ENCODE measurements around the gene HINT2. TPM values are rescaled to one million over a fixed set of nuclear protein-coding genes. Genes with fewer than 3 reads are reported as not detected.

The HINT2 gene
- total RNA-seq, 1 donor from 2014 or later, result 21.8 TPM

- H3K27ac Mint-ChIP-seq, result no peak overlapping the region
- Histone ChIP-seq H3K9me3 (ENCODE audit: low read depth) (no peaks in the 10 kb centered on the region), H3K4me3 (no peak overlapping the region), H3K27ac (no peak overlapping the region), H3K27me3 (peaks cover 32% of the 10 kb centered on the region), H3F3A (ENCODE audit: low read depth) (no peaks in the 10 kb centered on the region), H4K20me1 (ENCODE audit: low read depth) (peaks cover 12% of the 10 kb centered on the region), H3K9ac (no peak overlapping the region), H3K36me3 (no peaks in the 10 kb centered on the region), H3K4me1 (peaks cover 4% of the 10 kb centered on the region), H3K79me2 (ENCODE audit: low read depth) (no peaks in the 10 kb centered on the region), H2AFZ (replicated peaks) (no peak overlapping the region), H3K4me2 (no peak overlapping the region)
- peaks cover 27% of the 10 kb centered on the region for H3K36me3 Mint-ChIP-seq
- peaks cover 8% of the 10 kb centered on the region for H3K27me3 Mint-ChIP-seq (ENCODE audit: insufficient read depth, low read depth)
- TF ChIP-seq EZH2 (IDR thresholded peaks at IDR 0.05) (no peak), EZH2phosphoT487 (IDR thresholded peaks at IDR 0.05) (no peak), CTCF (IDR thresholded peaks at IDR 0.05) (no peak)
- no peak for DNase-seq (ENCODE audit: low spot score)
- H3K4me1 Mint-ChIP-seq, result peaks cover 6% of the 10 kb centered on the region
- no peaks in the 10 kb centered on the region for H3K9me3 Mint-ChIP-seq
- no peak overlapping the region for H3K4me3 Mint-ChIP-seq
Observed at GRCh38 chr9:35842795-35843194, 28.0 kb upstream of the HINT2 start.

- H3K9ac ChIP-seq, result no peak overlapping the region
- no peak overlapping the region for H3K27ac ChIP-seq
- no peak overlapping the region for H3K4me3 ChIP-seq
- H3K4me2 ChIP-seq, result no peak overlapping the region
- no peak overlapping the region for H3K4me3 Mint-ChIP-seq
- no peaks in the 10 kb centered on the region for H3K36me3 ChIP-seq
- H4K20me1 ChIP-seq (ENCODE audit: low read depth), result peaks cover 12% of the 10 kb centered on the region
- H3F3A ChIP-seq (ENCODE audit: low read depth), result no peaks in the 10 kb centered on the region
- H2AFZ ChIP-seq (replicated peaks), result no peak overlapping the region
- H3K79me2 ChIP-seq (ENCODE audit: low read depth), result no peaks in the 10 kb centered on the region
- peaks cover 6% of the 10 kb centered on the region for H3K4me1 Mint-ChIP-seq
- no peaks in the 10 kb centered on the region for H3K9me3 ChIP-seq (ENCODE audit: low read depth)
- TF ChIP-seq CTCF (IDR thresholded peaks at IDR 0.05) (no peak), EZH2 (IDR thresholded peaks at IDR 0.05) (no peak)
- H3K4me1 ChIP-seq, result peaks cover 4% of the 10 kb centered on the region
- H3K9me3 Mint-ChIP-seq, result no peaks in the 10 kb centered on the region
- no peak overlapping the region for H3K27ac Mint-ChIP-seq
- DNase-seq (ENCODE audit: low spot score), result no peak
- H3K36me3 Mint-ChIP-seq, result peaks cover 21% of the 10 kb centered on the region
- peaks cover 6% of the 10 kb centered on the region for H3K27me3 Mint-ChIP-seq (ENCODE audit: insufficient read depth, low read depth)
- H3K27me3 ChIP-seq, result peaks cover 27% of the 10 kb centered on the region
Observed at GRCh38 chr9:35842020-35842745, 27.3 kb upstream of the HINT2 start.

GRCh38 chr9:35841645-35841900, 26.7 kb upstream of the HINT2 start:
- no peak overlapping the region for H2AFZ ChIP-seq (replicated peaks)
- H3K79me2 ChIP-seq (ENCODE audit: low read depth), result no peaks in the 10 kb centered on the region
- H3F3A ChIP-seq (ENCODE audit: low read depth), result no peaks in the 10 kb centered on the region
- H3K27me3 ChIP-seq, result peaks cover 20% of the 10 kb centered on the region
- H3K36me3 ChIP-seq, result no peaks in the 10 kb centered on the region
- Mint-ChIP-seq H3K27me3 (ENCODE audit: insufficient read depth, low read depth) (peaks cover 2% of the 10 kb centered on the region), H3K4me1 (peaks cover 6% of the 10 kb centered on the region), H3K9me3 (no peaks in the 10 kb centered on the region), H3K4me3 (no peak overlapping the region), H3K27ac (no peak overlapping the region), H3K36me3 (peaks cover 16% of the 10 kb centered on the region)
- H3K9me3 ChIP-seq (ENCODE audit: low read depth), result no peaks in the 10 kb centered on the region
- peaks cover 12% of the 10 kb centered on the region for H4K20me1 ChIP-seq (ENCODE audit: low read depth)
- no peak overlapping the region for H3K4me2 ChIP-seq
- DNase-seq (ENCODE audit: low spot score), result no peak
- TF ChIP-seq CTCF (IDR thresholded peaks at IDR 0.05) (no peak), EZH2phosphoT487 (IDR thresholded peaks at IDR 0.05) (no peak), EZH2 (IDR thresholded peaks at IDR 0.05) (no peak)
- H3K4me3 ChIP-seq, result no peak overlapping the region
- H3K9ac ChIP-seq, result no peak overlapping the region
- H3K4me1 ChIP-seq, result peaks cover 4% of the 10 kb centered on the region
- no peak overlapping the region for H3K27ac ChIP-seq
